H1 (cell line): ENCODE data around the gene TFB1M. TPM values are rescaled to one million over a fixed set of nuclear protein-coding genes. Genes with fewer than 3 reads are reported as not detected.

Experiments used
- CTCF ChIA-PET: fragments of 300-600 bp; sonication (Branson Sonifier 250); formaldehyde crosslinking; loops from one replicate; lab custom pipeline; 2021; ENCODE audit not compliant: partially characterized antibody; lab: Charles Lee
- POLR2A ChIA-PET: fragments of 300-600 bp; sonication (Branson Sonifier 250); formaldehyde crosslinking; loops from one replicate; lab custom pipeline; 2021; ENCODE audit warnings: inconsistent platforms; ENCODE audit not compliant: partially characterized antibody; lab: Charles Lee
- DNase-seq, 2 experiments: peaks; one replicate each; pipeline versions ENCODE4 v3.0.0 to v3.0.0-alpha.2; 2010 to 2022; ENCODE audit warnings: low spot score in 2 of 2, low read depth in 1 of 2, mixed read lengths in 1 of 2
- FAIRE-seq: peaks from 2 replicates; lab custom pipeline; 2011; peaks lifted over from hg19 to GRCh38; lab: Jason Lieb, UNC
- H2AFZ ChIP-seq: 2 replicates; pipeline ENCODE4 v1.8.1; 2012; ENCODE audit warnings: low read length, inconsistent platforms
- H2AK5ac ChIP-seq: 2 replicates; pipeline ENCODE4 v1.6.1; 2013; ENCODE audit warnings: low read depth, low read length
- H2BK120ac ChIP-seq: replicated peaks from 2 replicates; pipeline ENCODE3; 2013; ENCODE audit warnings: low read depth, low read length, inconsistent platforms
- H2BK12ac ChIP-seq: 2 replicates; pipeline ENCODE4 v1.6.1; 2013; ENCODE audit warnings: low read depth, low read length
- H2BK15ac ChIP-seq: 2 replicates; pipeline ENCODE4 v1.6.1; 2013; ENCODE audit warnings: low read length
- H2BK20ac ChIP-seq: 2 replicates; pipeline ENCODE4 v1.6.1; 2013; ENCODE audit warnings: low read length
- H2BK5ac ChIP-seq: 2 replicates; pipeline ENCODE4 v1.6.1; 2013; ENCODE audit warnings: low read depth, low read length
- H3K14ac ChIP-seq: 2 replicates; pipeline ENCODE4 v1.6.1; 2013; ENCODE audit warnings: inconsistent platforms; ENCODE audit not compliant: insufficient read length
- H3K18ac ChIP-seq: 2 replicates; pipeline ENCODE4 v1.6.1; 2013; ENCODE audit warnings: low read length; ENCODE audit errors: extremely low read depth
- H3K23ac ChIP-seq: 2 replicates; pipeline ENCODE4 v1.6.1; 2013; ENCODE audit warnings: inconsistent platforms; ENCODE audit not compliant: insufficient read length
- H3K23me2 ChIP-seq: 2 replicates; pipeline ENCODE4 v1.6.1; 2013; ENCODE audit warnings: low read depth, low read length
- H3K27ac ChIP-seq: 2 replicates; pipeline ENCODE4 v1.6.1; 2011; ENCODE audit warnings: low read depth, low read length, inconsistent platforms
- H3K27me3 ChIP-seq, 4 experiments: replicated peaks in 1 of 4; 1 replicate in 1 of 4; 2 replicates in 3 of 4; pipeline versions ENCODE4 v1.6.1 to v1.8.1; 2011 to 2013; ENCODE audit warnings: low read length in 3 of 4, mild to moderate bottlenecking in 3 of 4, inconsistent platforms in 2 of 4, mixed read lengths in 2 of 4, moderate library complexity in 1 of 4; ENCODE audit not compliant: control insufficient read depth in 3 of 4, insufficient read depth in 3 of 4; ENCODE audit errors: extremely low read depth in 1 of 4
- H3K36me3 ChIP-seq, 4 experiments: 2 replicates each; pipeline versions ENCODE4 v1.6.1 to v1.8.1; 2011 to 2013; ENCODE audit warnings: mild to moderate bottlenecking in 4 of 4, low read length in 3 of 4, moderate library complexity in 2 of 4, control low read depth in 1 of 4, inconsistent platforms in 1 of 4; ENCODE audit not compliant: insufficient read depth in 4 of 4, control insufficient read depth in 2 of 4
- H3K4ac ChIP-seq: replicated peaks from 2 replicates; pipeline ENCODE3; 2013; ENCODE audit warnings: low read length, low read depth, mixed read lengths, inconsistent platforms; ENCODE audit not compliant: insufficient read length
- H3K4me1 ChIP-seq, 4 experiments: replicated peaks in 1 of 4; 1 replicate in 1 of 4; 2 replicates in 3 of 4; pipeline versions ENCODE4 v1.6.1 to v1.8.1; 2011 to 2013; ENCODE audit warnings: low read length in 3 of 4, inconsistent platforms in 2 of 4, mixed read lengths in 1 of 4; ENCODE audit not compliant: insufficient read depth in 4 of 4, control insufficient read depth in 3 of 4
- H3K4me2 ChIP-seq, 2 experiments: 2 replicates each; pipeline versions ENCODE4 v1.6.1 to v1.8.1; 2011 to 2013; ENCODE audit warnings: low read depth in 2 of 2, low read length in 2 of 2, control low read depth in 1 of 2, inconsistent platforms in 1 of 2, mild to moderate bottlenecking in 1 of 2; ENCODE audit not compliant: insufficient read depth in 1 of 2
- H3K4me3 ChIP-seq, 4 experiments: fragments of 200-600, 300-600 bp in 1 of 4; sonication (generic), shearing (Covaris generic), sonication (Bioruptor Twin) in 1 of 4; 2 replicates each; pipeline versions ENCODE4 v1.5.1 to v1.8.1; 2011 to 2016; ENCODE audit warnings: low read length in 4 of 4, low read depth in 3 of 4, control low read depth in 2 of 4, inconsistent platforms in 2 of 4, mild to moderate bottlenecking in 2 of 4, mixed read lengths in 1 of 4, moderate library complexity in 1 of 4; ENCODE audit not compliant: insufficient read depth in 2 of 4; ENCODE audit errors: extremely low read depth in 1 of 4
- H3K56ac ChIP-seq: replicated peaks from 2 replicates; pipeline ENCODE3; 2013; ENCODE audit warnings: low read depth, mild to moderate bottlenecking, mixed read lengths, low read length, inconsistent platforms; ENCODE audit not compliant: insufficient read length
- H3K79me1 ChIP-seq: 2 replicates; pipeline ENCODE4 v1.6.1; 2013; ENCODE audit warnings: low read depth, low read length, control low read depth
- H3K79me2 ChIP-seq, 2 experiments: 2 replicates each; pipeline versions ENCODE4 v1.6.1 to v1.8.1; 2012 to 2013; ENCODE audit warnings: low read length in 2 of 2, mild to moderate bottlenecking in 2 of 2, inconsistent platforms in 1 of 2; ENCODE audit not compliant: insufficient read depth in 2 of 2, control insufficient read depth in 1 of 2
- H3K9ac ChIP-seq, 4 experiments: replicated peaks in 1 of 4; 1 replicate in 1 of 4; 2 replicates in 3 of 4; pipeline versions ENCODE4 v1.6.1 to v1.8.1; 2011 to 2013; ENCODE audit warnings: low read depth in 3 of 4, low read length in 3 of 4, control low read depth in 2 of 4, mild to moderate bottlenecking in 2 of 4, moderate library complexity in 2 of 4, inconsistent platforms in 1 of 4; ENCODE audit errors: extremely low read depth in 1 of 4
- H3K9me3 ChIP-seq, 2 experiments: 2 replicates each; pipeline versions ENCODE4 v1.6.1 to v1.8.1; 2012 to 2013; ENCODE audit warnings: mild to moderate bottlenecking in 2 of 2, moderate library complexity in 2 of 2, control low read depth in 1 of 2, inconsistent platforms in 1 of 2, low read depth in 1 of 2, low read length in 1 of 2, mixed read lengths in 1 of 2; ENCODE audit not compliant: insufficient read depth in 2 of 2
- H4K20me1 ChIP-seq, 2 experiments: replicated peaks in 1 of 2; 2 replicates each; pipeline versions ENCODE3 to v1.8.1; 2011 to 2013; ENCODE audit warnings: inconsistent platforms in 2 of 2, low read length in 2 of 2, mild to moderate bottlenecking in 1 of 2; ENCODE audit not compliant: insufficient read depth in 2 of 2, control insufficient read depth in 1 of 2
- H4K5ac ChIP-seq: 2 replicates; pipeline ENCODE4 v1.6.1; 2013; ENCODE audit warnings: low read length, low read depth, mixed read lengths, inconsistent platforms; ENCODE audit not compliant: insufficient read length
- H4K8ac ChIP-seq: 2 replicates; pipeline ENCODE4 v1.8.0; 2013; ENCODE audit warnings: mild to moderate bottlenecking, moderate library complexity, low read length, inconsistent platforms; ENCODE audit not compliant: insufficient read depth; ENCODE audit errors: extremely low read depth
- H4K91ac ChIP-seq: replicated peaks from 2 replicates; pipeline ENCODE3; 2013; ENCODE audit warnings: low read length, mixed read lengths, inconsistent platforms; ENCODE audit not compliant: insufficient read length
- CBX5 ChIP-seq: fragments of 300-800, 300-1000 bp; sonication (generic); IDR thresholded peaks from 2 replicates; pipeline ENCODE4 v1.7.1; 2016; ENCODE audit warnings: antibody characterized with exemption, low read length, low read depth
- EGR1 ChIP-seq: IDR thresholded peaks from 2 replicates; pipeline ENCODE4 v1.6.1; 2011; ENCODE audit warnings: low read depth, low read length, borderline replicate concordance
- EZH2 ChIP-seq: fragments of 200-600 bp; sonication (generic); IDR thresholded peaks from 2 replicates; pipeline ENCODE4 v1.7.1; 2012; ENCODE audit warnings: low read depth, mild to moderate bottlenecking, moderate library complexity, low read length, inconsistent platforms; ENCODE audit not compliant: severe bottlenecking
- GTF2F1 ChIP-seq: IDR thresholded peaks from 2 replicates; pipeline ENCODE4 v1.6.1; 2012; ENCODE audit warnings: low read depth, low read length, improper control_type of control experiment, borderline replicate concordance
- HDAC6 ChIP-seq: IDR thresholded peaks from one replicate; pipeline ENCODE4 v1.7.1; 2012; ENCODE audit warnings: low read depth, mild to moderate bottlenecking, inconsistent platforms, low read length, moderate library complexity
- KDM1A ChIP-seq: fragments of 200-600, 300-600 bp; sonication (generic); IDR thresholded peaks from 2 replicates; pipeline ENCODE4 v1.7.1; 2016; ENCODE audit warnings: mild to moderate bottlenecking, low read length, borderline replicate concordance
- MAFK ChIP-seq: IDR thresholded peaks from 2 replicates; pipeline ENCODE4 v1.6.1; 2012; ENCODE audit warnings: low read depth, mild to moderate bottlenecking, improper control_type of control experiment, low read length
- RXRA ChIP-seq: IDR thresholded peaks from 2 replicates; pipeline ENCODE4 v1.6.1; 2011; ENCODE audit warnings: low read depth, mild to moderate bottlenecking, low read length, moderate library complexity; ENCODE audit not compliant: insufficient read depth
- SIN3A ChIP-seq, 2 experiments: IDR thresholded peaks in 1 of 2; conservative IDR thresholded peaks in 1 of 2; 2 replicates each; pipeline ENCODE4 v1.6.1; 2011 to 2012; ENCODE audit warnings: low read length in 2 of 2, improper control_type of control experiment in 1 of 2, low read depth in 1 of 2, mild to moderate bottlenecking in 1 of 2
- SP4 ChIP-seq: IDR thresholded peaks from 2 replicates; pipeline ENCODE4 v1.6.1; 2012; ENCODE audit warnings: low read length, inconsistent platforms
- SRF ChIP-seq: IDR thresholded peaks from 2 replicates; pipeline ENCODE4 v1.6.1; 2011; ENCODE audit warnings: mild to moderate bottlenecking, low read depth, low read length, moderate library complexity
- YY1 ChIP-seq: IDR thresholded peaks from 2 replicates; pipeline ENCODE4 v1.6.1; 2011; ENCODE audit warnings: low read depth, mild to moderate bottlenecking, low read length
- WGBS, 2 experiments: shearing (Covaris generic) in 1 of 2; methylation state at CpG; one replicate each; pipeline versions ENCODE4 v1.1.6 to v1.1.7; 2013 to 2015; ENCODE audit warnings: low lambda C conversion rate in 2 of 2, mixed read lengths in 2 of 2, inconsistent platforms in 1 of 2, low coverage in 1 of 2, missing lambda C conversion rate in 1 of 2; ENCODE audit not compliant: insufficient replicate concordance in 2 of 2, insufficient coverage in 1 of 2, insufficient read length in 1 of 2; ENCODE audit errors: extremely low coverage in 1 of 2, missing lambda C conversion rate in 1 of 2; 5-methylcytosine and 5-hydroxymethylcytosine counted together
- polyA plus RNA-seq, 7 experiments: library from polyadenylated mRNA; depleted of rRNA in 3 of 7; stranded (reverse) in 5 of 7; unstranded in 2 of 7; fragments of >200 nt in 5 of 7; fragments of 200-250 nt in 2 of 7; gene quantifications; 1 replicate in 5 of 7; 2 replicates in 1 of 7; 4 replicates in 1 of 7; pipeline versions ENCODE4 v1.2.1 to v1.2.3, GENCODE V29; 2011 to 2013; ENCODE audit warnings: missing spikeins in 2 of 7, mixed read lengths in 2 of 7
- total RNA-seq: library from RNA; stranded (reverse); fragmentation: NEBNext Ultra II Directional; extraction: Animal tissue kit (Norgen Biotek cat#: 25700); gene quantifications from 2 replicates; pipeline ENCODE4 v1.2.1, GENCODE V29; 2021

The TFB1M gene
- total and polyA plus RNA-seq, 2 of the 8 experiments (the other 6 are each of a cell fraction or from before 2014, with no cell fraction given): 28.2 to 49.4 TPM

DNA sequence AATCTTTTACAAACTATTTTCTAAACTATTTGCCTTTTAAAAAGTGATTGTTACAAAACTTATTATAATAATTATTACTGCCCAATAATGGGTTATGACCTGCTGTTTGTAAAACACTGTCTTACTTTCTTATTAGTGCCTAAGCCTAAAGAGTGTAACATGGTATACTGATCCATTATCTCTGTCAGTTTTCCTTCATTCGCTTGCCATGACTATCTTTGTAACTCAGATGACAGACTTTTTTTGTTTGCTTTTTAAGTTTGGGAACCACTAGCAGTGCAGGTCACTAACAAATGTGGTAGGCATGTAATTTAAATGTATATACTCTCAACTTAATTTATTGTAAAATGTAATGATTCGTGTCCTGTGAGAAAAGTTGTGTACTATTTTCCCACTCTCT is 9.9 kb upstream of the TFB1M start:
- Histone ChIP-seq H3K4ac (no peak overlapping the region), H4K20me1 (no peaks in the 10 kb centered on the region), H3K23ac (no peak overlapping the region), H3K27me3 (no peaks in the 10 kb centered on the region), H3K9me3 (no peaks in the 10 kb centered on the region), H2BK120ac (no peak overlapping the region), H3K27ac (no peak overlapping the region), H3K36me3 (no peaks in the 10 kb centered on the region), H3K23me2 (no peaks in the 10 kb centered on the region), H3K56ac (no peak overlapping the region), H2AFZ (no peak overlapping the region), H3K4me1 (no peaks in the 10 kb centered on the region), H4K8ac (no peak overlapping the region), H3K79me2 (no peaks in the 10 kb centered on the region), H3K79me1 (no peaks in the 10 kb centered on the region), H3K18ac (no peak overlapping the region), H4K5ac (no peak overlapping the region), H3K9ac (no peak overlapping the region), H3K14ac (no peak overlapping the region), H3K4me2 (no peak overlapping the region), H3K4me3 (no peak overlapping the region), H2AK5ac (no peak overlapping the region), H2BK20ac (no peak overlapping the region), H2BK12ac (no peak overlapping the region), H2BK15ac (no peak overlapping the region), H2BK5ac (no peak overlapping the region), H4K91ac (no peak overlapping the region)
- FAIRE-seq: no peak
- ChIA-PET POLR2A (interaction anchor here (0.9 kb wide), 1 partner anchor 11 kb away, joined by 3 read pairs; no protein-coding TSS in a partner anchor), CTCF (no interaction called here)
- WGBS, 2 experiments: 92% methylated on average over 2 of the region's 2 CpGs; no CpG with 5 or more reads in 1 of the 2 experiments
- no peak for TF ChIP-seq SP4
- no peak for TF ChIP-seq SRF
- TF ChIP-seq EZH2: no peak
- TF ChIP-seq GTF2F1: no peak
- no peak for TF ChIP-seq HDAC6
- TF ChIP-seq YY1: no peak
- TF ChIP-seq EGR1: no peak
- no peak for TF ChIP-seq RXRA
- TF ChIP-seq CBX5: no peak
- TF ChIP-seq KDM1A: no peak
- TF ChIP-seq SIN3A (conservative IDR thresholded peaks at IDR 0.05 in 1 of 2, IDR thresholded peaks at IDR 0.05 in 1 of 2; ENCODE audit: low read depth in 1 of 2, low read length in 2 of 2): no peak
- TF ChIP-seq MAFK: no peak
- no peak for DNase-seq
